ENCODE data around the gene TM4SF4.
A peak's percentile ranks its signal among the peaks of the same experiment; 100 is the strongest.

TM4SF4 gene

DNA sequence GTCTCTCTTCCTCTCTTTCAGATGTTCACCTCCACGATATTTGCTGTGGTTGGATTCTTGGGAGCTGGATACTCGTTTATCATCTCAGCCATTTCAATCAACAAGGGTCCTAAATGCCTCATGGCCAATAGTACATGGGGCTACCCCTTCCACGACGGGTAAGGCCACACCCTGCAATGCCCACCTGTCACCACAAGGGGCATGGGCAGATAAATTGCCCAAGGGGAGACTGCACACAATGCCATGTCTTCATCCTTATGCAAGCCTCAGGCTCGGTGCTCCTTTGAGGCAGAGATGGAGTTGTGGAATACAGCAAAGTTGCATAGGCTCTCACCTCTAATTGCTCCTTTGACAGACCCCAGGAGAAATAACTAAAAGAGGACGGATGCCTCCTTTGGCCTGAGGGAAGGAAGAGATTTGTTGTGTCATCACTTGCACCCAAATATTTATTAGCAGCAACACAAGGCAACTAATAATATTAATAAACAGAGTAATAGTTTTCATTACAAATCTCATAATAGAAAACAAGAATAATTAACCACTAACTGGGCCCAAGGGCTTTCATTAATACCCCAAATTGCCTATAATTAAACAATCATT is 13.2 kb downstream of the TM4SF4 start:
- no peak for DNase-seq

GRCh38 chr3:149489060-149489690 is 14.7 kb downstream of the TM4SF4 start:
- no peak for DNase-seq

- DNase-seq, result no peak
These were observed 15.9 kb downstream of the TM4SF4 start for GRCh38 chr3:149490260-149490971.

GRCh38 chr3:149493315-149494021 is 19.0 kb downstream of the TM4SF4 start:
- no peak for DNase-seq

DNA sequence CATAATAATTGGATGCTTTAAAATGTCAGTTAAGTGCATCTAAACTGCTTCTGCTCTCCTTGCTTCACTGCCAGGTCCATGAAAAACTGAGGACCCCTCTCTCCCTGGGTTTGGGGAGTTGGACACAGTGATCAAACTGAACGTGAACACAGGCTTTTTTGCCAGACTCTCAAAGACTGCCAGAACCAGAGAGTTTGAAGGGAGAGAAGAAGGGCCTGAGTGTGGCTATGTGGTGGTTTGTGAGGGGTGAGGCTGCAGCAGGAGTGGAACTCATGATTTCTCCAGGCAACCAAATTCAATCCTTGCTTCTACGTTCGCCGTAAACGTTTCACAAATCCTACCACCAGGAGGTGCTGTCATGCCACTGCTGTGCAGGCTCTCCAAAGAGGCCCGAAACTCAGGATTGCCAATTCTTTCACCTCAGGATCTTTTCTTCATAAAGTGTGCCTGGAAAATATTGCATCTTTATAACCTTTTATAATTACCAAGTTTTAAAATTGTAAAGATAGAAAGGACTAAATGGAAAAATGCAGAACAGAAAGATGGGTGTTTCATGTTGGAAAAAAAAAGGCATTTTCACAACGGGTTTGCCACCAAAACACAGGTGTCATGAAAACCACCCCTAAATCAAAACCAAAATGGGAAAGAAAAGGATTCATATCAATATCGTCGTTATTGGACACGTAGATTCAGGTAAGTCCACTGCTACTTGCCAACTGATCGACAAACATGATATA is 19.7 kb downstream of the TM4SF4 start:
- peak; percentile 50 for DNase-seq

DNA sequence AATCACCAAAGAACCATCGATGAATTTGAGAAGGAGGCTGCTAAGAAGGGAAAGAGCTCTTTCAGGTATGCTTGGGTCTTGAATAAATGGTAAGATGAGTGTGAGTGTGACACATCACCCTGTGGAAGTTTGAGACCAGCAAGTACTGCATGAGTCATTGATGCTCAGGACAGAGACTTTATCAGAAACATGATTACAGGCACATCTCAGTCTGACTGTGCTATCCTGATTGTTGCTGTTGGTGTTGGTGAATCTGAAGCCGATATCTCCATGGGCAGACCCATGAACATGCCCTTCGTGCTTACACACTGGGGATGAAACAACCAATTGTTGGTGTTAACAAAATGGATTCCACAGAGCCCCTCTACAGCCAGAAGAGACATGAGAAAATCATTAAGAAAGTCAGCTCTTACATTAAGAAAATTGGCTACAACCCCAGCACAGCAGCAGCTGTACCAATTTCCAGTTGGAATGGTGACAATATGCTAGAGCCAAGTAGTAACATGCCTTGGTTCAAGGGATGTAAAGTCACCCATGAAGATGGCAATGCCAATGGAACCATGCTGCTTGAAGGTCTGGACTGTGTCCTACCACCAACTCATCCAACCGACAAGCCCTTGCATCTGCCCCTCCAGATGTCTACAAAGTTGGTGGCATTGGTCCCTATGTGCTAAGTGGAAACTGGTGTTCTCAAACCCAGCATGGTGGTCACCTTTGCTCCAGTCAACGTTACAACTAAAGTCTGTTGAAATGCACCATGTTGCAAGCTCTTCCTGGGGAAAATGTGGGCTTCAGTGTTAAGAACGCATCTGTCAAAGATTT is 20.5 kb downstream of the TM4SF4 start:
- no peak for DNase-seq

DNA sequence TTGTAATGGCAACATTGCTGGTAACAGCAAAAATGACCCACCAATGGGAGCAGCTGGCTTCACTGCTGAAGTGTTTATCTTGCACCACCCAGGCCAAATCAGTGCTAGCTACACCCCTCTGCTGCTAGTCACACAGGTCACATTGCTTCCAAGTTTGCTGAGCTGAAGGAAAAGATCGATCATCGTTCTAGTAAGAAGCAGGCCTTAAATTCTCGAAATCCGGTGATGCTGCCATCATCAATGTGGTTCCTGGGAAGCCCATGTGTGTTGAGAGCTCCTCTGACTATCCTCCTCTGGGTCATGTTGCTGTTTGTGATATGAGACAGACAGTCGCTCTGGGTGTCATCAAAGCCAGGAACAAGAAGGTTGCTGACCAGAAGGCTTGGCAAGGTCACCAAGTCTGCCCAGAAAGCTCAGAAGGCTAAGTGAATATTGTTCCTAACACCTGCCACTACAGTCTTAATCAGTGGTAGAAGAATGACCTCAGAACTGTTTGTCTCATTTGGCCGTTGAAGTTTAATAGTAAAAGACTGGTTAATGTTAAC is 21.2 kb downstream of the TM4SF4 start:
- no peak for DNase-seq

- no peak for DNase-seq
These were observed 22.4 kb downstream of the TM4SF4 start for GRCh38 chr3:149496891-149497290.

DNA sequence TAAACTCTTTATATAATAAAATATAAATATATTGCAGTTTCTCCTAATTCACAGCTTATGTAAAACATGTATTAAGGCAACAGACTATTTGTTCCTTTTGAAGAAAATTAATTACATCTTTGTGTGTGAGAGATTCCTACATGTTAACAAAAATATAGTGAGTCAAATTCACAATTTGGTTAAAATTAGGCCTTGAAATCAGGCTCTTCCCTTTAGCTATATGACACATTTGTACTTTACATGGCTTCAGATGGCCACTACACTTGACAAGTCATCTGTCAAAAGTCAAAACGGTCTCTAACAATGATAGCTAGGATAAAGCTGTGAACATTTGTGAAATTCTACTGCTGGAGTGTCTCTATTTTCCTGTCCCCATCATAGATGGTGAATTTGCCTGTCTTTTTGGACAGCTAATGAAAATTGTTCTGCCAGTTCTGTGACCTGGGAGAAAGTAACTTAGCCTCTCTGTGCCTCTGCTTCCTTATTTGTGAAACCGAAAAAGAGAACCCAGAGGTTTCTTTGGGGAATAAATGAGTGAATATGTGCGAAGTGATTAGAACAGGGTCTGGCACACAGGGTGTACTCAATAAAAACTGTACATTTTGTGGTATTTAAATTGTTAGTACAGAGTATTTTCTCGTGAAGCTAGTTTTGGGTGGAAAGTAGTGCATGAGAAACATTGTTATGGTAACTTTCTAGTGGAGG is 23.6 kb downstream of the TM4SF4 start:
- no peak for DNase-seq

DNA sequence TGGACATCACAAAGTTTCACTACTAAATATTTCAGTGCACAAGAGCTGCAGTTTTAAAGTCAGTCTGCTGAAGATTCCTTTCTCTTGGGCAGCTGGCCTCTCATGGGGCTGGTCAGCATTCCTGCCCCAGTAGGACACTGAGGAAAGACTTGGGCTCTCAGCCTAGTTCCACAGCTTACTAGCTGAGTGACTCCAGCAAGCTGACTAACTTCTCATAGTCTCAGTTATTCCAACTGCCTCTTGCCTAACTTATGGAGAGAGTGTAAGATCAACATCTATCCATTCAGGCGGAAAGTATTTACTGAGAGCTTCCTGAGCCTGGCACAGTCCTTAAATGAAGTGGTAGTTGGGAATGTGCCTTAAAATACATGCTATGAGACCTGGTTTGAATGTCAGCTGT is 27.0 kb downstream of the TM4SF4 start:
- DNase-seq, result no peak

- no peak for DNase-seq
These were observed 27.9 kb downstream of the TM4SF4 start for GRCh38 chr3:149502438-149502837.

DNA sequence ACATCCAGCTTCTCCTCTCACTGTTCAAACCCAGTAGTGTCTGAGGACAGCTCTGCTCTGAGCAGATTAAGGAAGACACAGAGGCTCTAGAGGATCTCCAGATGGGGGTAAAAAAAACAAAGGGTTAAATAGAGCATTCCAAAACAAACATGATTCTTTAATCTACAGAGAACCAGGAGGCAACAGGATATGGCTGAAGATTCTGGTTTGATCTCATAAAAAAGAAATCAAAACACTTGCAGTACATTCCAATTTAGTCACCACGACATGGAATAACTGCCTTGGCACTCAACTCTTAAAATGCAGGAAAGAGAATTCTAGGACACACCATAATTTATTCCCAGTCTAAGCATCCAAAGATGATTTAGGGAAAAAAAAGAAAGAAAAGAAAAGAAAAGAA is 32.0 kb downstream of the TM4SF4 start:
- DNase-seq, result no peak

DNA sequence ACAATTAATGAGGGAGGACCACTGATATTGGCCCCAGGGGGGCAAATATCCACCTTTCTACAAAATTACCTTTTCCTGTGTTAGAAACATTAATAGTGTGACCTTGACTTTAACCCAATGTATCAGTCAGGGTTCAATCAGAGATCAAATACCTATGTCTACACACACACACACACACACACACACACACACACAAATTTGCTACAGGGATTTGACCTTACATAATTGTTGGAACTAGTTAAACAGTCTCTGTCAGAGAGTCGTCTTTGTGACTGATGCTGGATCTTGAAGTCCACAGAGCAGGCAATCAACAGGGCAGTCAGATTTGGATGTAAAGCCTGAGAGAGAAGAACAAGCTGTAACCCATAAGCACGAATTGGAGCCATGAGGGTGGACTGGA is 32.5 kb downstream of the TM4SF4 start:
- no peak for DNase-seq

- no peak for DNase-seq
These were observed 33.2 kb downstream of the TM4SF4 start for GRCh38 chr3:149507491-149508324.

DNA sequence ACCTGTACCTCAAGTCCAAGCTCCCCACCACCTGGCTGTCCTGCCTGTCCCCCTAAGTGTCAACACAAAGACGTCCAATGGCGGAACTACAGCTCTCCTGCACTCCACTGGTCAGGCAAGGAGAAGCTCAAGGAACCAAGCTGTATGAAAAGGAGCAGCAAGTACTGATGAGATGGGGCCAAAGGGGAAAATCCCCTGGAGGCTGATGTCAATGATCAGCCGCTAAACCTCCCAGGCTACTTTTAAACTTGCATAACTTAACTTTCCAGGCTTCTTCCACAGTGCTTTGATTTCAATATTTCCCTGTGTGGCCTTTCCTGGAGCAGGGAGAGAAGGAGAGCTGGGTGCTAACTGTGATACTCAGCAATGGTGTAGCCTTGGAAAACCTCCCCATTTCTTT is 35.0 kb downstream of the TM4SF4 start:
- DNase-seq, result no peak

DNA sequence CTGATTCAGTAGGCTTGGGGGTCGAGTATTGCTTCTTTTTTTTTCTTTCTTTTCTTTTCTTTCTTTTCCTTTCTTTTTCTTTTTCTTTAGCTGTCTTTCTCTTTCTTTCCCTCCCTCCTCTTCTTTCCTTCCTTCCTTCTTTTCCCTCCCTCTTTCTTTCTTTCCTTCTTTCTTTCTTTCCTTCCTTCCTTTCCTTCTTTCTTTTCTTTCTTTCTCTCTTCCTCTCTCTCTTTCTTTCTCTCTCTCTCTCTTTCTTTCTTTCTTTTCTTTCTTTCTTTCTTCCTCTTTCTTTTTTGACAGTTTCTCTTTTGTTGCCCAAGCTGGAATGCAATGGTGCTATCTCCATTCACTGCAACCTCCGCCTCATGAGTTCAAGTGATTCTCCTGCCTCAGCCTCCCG is 36.0 kb downstream of the TM4SF4 start:
- no peak for DNase-seq

DNA sequence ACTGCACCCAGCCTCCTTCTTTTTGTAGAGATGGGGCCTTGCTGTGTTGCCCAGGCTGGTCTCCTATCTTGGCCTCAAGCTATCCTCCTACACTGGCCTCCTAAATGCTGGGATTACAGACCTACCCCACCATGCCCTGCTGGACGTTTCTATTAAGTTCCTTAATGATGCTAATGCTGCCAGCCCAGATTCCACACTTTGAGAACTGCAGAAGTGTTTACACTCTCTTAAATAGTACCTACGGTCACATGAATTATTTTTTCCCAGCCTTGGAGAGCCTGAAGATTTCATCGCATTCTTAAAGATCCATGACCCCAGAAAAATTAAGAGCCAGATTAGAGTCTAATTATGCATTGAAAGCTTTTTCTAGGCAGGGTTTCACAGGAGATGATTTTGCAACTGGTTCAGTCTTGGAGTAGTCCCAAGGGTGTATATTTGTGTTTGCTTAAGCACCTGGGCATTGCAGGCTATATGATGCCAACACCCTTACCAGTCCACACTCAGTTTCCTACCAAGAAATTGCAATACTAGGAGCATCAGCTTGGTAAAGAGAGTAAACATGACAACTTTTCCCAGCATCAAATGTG is 36.6 kb downstream of the TM4SF4 start:
- no peak for DNase-seq

GRCh38 chr3:149512073-149512782 is 37.7 kb downstream of the TM4SF4 start:
- DNase-seq, result peak; percentile 75

DNA sequence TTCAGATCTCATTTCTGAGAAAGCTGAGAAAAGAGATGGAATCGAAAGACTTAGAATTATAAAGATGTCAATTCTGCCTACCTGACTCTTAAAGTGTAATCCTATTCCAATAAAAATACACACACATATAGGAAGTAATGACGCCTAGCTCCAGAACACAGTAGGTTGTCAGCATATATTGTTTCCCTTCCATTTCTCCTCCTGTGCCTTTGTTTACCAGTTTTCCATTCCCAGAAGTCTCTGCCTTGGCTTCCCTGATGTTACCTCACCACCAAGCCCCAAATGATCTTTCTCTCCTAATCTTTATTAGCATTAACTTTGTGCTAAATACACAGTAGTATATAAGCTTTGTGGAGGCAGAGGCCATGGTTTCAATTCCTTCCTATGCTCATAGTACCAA is 40.0 kb downstream of the TM4SF4 start:
- no peak for DNase-seq

Measured in retina (tissue), 1 donor.